Endothelial cell of hepatic sinusoid (primary cell): ENCODE data around the gene BTBD2.

Source experiments
- in situ Hi-C: cut with HindIII; loops from 2 replicates; pipeline ENCODE4 v1.10.0; 2017; ENCODE audit warnings: low sequenced_read_pairs

Gene BTBD2

DNA sequence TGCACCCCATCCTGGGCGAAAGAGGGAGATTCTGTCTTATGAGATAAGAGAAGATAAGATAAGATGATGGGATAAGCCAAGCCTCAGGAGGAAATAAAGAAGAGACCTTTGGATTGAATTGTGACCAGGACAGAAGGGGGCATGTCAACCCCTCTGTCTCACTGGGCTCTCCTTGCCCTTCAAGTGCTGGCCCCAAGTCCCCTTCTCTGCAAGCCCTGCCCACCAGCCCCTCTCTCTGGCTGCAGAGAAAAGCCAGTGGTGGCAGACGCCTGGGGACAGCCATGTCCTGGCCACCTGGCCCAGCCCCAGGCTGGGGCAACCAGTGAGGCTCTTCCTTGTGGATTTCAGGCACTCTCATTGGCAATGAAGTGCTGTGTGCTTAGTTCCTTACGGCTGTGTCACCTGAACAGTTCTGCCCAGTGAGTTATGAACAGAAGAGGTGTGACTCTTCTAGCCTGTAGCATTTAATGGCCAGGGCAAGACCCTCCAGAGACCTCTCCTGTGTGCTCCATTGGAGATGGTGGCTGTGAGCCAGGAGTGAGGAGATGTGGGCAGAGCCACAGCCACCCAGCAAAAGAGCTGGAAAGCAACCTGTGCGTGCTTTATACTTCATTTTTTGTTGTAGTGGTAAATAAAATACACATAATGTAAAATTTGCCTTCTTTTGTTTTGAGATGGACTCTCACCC lies 6.1 kb upstream of the BTBD2 start:
- in situ Hi-C loops = no loop called here

DNA sequence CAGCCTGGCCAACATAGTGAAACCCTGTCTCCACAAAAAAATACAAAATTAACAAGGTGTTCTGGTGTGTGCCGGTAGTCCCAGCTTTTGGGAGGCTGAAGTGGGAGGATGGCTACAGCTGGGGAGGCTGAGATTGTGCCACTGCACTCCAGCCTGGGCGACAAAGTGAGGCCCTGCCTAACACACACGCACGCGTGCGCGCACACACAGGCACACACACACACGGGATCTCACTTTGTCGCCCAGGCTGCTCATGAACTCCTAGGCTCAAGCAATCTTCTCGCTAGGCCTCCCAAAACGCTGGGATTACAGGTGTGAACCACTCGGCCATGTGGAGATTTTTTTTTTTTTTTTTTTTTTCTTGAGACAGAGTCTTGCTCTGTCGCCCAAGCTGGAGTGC lies 3.2 kb upstream of the BTBD2 start:
- in situ Hi-C loops = loop anchor here (5.0 kb wide), 1 partner anchor 81 kb away; no protein-coding TSS in a partner anchor

DNA sequence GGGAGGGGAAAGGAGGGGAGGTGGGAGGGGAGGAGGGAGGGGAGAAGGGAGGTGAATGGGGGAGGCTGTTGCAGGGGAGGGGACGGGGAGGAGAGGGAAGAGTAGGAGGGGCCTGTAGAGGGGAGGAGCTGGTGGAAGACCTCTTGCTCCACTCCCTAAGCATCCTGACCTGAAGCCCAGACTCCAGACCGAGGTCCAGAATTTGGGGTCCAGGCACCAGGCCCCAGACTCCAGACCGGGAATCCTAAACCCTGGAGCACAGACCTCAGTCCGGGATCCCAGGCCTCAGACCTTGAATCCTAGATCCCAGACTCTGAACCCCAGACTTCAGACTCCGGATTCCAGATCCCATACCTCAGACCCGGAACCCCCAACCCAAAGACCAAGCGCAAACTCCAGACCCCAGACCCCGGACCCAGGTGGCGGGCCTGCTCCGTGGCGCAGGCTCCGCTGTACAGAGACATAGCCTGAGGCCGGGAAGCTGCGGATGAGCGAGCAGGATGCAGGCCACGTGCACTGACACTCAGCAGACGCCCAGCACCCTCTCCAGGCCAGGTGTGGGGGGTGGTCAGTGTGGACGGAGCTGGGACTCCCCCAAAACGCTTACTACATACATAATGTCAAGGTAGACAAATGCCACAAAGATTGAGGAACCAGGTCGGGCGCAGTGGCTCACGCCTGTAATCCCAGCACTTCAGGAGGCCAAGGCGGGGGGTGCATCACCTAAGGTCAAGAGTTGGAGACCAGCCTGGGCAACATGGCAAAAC lies 710 bp upstream of the BTBD2 start:
- in situ Hi-C loops = loop anchor here (5.0 kb wide), 1 partner anchor 79 kb away; no protein-coding TSS in a partner anchor

DNA sequence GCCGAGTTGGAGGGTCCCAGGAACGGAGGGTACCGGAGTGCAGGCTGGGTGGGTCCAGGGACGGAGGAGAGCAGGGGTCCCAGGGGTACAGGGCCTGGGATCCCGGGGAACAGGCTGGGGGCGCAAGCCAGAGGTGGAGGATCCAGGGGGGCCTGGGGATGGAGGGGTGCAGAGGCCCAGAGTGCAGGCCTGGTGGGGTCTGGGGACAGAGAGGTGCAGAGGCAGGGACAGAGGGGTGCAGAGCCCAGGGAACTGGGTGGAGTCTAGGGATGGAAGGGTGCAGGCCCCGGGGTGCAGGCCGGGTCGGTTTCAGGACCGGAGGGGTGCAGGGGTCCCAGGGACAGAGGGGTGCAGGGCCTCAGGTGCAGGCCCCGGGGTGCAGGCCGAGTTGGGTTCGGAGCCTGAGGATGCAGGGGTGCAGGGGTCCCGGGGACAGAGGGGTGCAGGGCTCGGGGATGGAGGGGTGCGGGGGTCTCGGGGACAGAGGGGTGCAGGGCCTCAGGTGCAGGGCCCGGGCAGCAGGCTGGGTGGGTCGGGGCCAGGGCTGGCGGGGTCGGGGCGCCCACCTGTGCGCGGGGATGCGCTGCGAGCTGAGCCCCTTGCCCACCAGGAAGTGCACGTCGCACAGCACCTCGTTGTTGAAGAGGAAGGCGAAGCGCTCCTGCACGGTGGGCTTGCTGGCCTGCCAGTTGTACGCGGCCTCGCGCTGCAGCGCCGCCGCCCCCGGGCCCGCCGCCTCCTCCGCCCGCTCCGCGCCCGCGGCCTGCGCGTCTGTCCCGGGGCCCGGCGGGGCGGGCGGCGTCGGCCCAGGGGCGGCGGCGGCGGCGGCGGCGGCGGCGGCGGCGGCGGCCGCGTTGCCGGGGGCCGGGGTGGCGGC lies 545 bp downstream of the BTBD2 start:
- in situ Hi-C loops = loop anchor here (5.0 kb wide), 1 partner anchor 78 kb away; no protein-coding TSS in a partner anchor

DNA sequence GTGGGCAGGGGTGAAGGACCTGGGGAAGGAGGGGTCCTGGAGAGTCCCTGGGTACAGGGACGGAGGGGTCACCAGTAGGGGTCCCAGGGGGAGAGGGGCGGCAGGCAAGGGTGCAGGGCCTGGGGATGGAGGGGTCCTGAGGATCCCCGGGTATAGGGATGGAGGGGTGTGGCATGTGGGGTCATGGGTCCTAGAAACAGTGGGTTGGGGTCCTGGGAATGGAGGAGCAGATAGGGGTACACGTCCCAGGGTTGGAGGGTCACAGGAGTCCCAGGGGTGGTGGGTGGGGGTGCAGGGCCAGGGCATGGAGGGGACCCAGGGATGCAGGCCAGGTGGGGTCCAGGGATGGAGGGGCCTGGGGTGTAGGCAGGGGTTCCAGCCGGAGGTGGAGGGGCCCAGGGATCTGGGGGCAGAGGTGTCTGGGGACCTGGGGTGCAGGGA lies 1.4 kb downstream of the BTBD2 start:
- in situ Hi-C loops = no loop called here

DNA sequence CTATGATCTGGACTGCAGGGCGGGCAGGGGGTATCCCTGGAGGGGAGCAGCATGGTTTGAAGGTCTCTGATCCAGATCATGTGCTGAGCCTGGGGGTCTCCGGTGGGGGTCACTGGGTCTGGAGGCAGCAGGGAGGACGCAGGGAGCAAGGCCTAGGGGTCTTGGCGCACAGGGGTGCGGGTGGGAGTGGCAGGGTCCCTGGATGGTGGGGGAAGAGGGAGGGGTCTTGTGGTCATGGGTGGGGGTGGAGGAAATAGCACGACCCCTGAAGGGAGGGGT lies 1.9 kb downstream of the BTBD2 start:
- in situ Hi-C loops = no loop called here

DNA sequence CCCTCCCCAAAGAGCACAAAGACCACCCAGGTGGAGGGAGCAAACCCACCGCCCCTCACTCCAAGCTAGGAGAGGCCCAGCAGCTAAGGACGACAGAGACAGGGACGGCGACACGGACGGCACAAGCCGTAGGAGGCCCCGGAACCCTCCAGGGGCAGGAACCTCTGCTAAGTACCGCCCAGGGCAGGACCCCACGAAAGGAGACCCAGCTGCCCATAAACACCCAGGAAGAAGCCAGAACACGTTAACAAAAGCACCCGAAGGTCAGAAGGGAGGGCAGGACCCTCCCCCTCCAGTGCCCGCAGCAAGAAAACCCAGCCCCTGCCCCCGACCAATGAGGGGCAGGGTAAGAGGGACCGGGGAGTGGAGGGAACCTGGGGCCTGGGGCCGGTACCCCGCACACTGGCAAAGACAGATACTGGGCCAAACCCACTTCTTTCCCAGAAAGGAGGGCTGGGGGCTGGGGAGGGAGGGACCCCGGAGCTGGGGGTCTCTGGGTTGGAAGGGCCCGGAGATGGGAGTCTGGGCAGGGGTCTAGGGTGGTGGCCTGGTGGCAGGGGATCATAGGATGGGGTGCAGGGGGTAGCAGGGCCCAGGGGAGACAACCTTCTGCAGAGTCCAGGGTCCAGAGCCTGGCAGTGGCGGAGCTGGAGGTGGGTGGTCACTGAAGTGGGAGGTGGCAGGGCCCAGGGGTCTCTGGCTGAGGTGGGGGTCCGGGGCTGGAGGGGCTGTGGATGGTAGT lies 2.4 kb downstream of the BTBD2 start:
- in situ Hi-C loops = no loop called here

DNA sequence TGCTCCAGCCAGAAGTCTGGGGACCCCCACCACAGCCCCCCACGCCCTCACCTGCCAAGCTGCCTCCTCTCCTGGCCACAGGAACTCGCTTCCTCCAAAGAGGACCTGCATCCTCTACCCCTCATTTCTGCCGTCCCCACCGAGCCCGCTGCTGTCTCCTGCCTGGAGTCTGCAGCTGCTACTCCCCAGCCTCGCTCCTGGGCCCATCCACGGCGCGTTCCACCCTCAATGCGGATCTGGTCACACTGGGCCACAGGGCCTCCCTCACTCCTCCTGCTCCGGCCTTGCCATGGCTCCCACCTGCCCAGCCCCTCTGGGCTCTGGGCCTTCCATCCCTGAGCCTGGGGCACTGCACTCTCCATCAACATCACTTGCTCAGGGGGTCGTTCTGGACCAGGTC lies 4.3 kb downstream of the BTBD2 start:
- in situ Hi-C loops = no loop called here

DNA sequence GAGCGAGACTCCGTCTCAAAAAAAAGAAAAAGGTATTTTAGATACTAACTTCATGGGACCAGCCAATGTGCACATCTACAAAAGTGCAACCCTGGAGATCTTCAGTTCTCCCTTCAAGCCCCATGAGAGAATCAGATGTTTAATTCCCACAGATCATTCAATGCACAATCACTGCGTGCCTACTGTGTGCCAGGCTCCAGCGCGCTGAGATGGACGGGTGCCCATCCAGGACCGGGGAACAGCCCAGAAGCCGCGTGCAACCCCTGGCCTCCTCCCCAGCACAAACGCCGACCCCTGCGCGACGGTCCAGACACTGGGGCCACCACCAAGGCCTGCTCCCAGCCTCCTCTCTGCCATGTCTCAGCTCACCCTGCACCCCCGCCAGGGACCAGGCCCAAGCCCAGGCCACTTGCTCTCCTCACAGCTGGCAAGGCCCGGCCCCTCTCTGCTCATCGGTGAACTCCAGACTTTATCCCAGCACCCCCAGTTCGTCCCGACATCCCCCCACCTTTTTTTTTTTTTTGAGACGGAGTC lies 5.3 kb downstream of the BTBD2 start:
- in situ Hi-C loops = no loop called here

DNA sequence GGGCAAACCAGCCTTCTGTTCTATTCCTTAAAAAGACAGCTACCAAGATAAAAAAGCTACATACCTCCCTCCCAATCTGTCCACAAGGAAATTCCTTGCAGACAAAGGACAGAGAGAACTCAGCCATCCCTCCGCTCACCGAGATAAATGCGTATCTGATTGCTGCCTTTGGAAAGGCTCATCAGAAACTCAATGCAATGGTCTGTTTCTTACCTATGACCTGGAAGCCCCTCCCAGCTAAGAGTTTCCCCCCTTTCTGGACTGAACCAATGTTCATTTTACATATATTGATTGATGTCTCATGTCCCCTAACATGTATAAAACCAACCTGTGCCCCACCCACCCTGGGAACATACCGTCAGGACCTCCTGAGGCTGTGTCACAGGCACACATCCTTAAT lies 11.6 kb downstream of the BTBD2 start:
- in situ Hi-C loops = no loop called here

DNA sequence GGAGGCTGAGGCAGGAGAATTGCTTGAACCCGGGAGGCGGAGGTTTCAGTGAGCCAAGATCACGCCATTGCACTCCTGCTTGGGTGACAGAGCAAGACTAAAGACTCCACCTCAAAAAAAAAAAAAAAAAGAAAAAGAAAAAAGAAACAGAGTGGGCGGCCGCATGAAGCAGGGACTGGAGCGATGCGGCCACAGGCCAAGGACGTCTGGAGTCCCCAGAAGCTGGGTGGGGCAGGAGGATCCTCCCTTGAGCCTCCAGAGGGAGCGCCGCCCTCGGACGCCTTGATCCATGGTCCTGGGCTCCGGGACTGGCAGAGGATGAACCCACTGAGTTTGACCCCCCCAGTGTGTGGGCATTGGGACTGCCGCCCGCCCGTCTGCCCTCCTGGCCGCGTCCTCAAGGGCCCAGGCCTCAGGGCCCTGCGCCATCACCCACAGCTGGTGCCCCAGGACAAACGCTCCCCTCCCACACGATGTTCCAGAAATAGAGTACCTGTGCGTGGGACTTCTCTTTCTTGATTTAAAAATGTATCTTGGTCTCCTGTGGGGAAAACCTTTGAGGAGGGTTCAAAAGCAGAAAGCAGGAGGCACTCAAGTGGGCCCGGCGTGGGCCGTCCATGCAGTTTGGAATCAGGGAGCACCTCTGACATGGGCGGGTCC lies 15.5 kb downstream of the BTBD2 start:
- in situ Hi-C loops = loop anchor here (10.0 kb wide), 2 partner anchors 225 to 315 kb away; no protein-coding TSS in a partner anchor

DNA sequence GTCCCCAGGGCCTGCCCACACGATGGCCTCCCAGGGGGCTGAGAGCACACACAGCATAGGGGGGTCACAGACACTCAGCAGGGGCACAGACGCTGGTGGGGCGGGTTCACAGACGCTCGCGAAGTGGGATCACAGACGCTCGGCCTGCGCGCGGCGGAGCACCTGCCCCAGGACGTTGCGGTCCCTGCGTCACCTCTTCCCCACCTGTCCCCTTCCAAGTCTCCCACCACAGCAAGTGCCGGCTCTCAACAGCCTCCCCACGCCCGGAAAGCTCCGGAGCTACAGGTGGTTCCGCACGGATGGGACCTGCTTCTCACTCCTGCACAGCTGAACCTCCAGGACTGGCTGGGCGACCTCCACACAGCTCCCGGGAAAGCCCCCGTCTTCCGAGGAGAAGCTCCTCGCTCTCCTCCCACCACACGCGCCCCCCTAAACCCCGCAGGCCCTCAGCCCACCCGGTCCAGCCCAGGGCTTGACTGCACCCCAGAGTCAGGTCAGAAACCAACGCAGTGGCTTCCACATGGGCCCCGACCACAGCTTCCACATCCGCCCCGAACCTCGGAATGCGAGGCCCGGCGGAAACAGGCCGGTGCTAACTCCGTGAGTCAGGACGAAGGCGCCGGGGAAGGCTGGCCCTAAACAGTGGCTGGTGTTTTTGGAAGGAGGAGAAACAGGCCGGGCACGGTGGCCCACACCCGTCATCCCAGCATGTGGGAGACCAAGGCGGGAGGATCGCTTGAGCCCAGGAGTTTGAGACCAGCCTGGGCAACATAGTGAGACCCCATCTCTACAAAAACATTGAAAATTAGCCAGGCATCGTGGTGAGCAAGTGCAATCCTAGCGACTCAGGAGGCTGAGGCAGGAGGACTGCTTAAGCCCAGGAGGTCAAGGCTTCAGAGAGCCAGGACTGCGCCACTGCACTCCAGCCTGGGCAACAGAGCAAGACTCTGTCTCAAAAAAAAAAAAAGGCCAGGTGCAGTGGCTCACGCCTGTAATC lies 16.5 kb downstream of the BTBD2 start:
- in situ Hi-C loops = loop anchor here (10.0 kb wide), 2 partner anchors 226 to 316 kb away; no protein-coding TSS in a partner anchor

DNA sequence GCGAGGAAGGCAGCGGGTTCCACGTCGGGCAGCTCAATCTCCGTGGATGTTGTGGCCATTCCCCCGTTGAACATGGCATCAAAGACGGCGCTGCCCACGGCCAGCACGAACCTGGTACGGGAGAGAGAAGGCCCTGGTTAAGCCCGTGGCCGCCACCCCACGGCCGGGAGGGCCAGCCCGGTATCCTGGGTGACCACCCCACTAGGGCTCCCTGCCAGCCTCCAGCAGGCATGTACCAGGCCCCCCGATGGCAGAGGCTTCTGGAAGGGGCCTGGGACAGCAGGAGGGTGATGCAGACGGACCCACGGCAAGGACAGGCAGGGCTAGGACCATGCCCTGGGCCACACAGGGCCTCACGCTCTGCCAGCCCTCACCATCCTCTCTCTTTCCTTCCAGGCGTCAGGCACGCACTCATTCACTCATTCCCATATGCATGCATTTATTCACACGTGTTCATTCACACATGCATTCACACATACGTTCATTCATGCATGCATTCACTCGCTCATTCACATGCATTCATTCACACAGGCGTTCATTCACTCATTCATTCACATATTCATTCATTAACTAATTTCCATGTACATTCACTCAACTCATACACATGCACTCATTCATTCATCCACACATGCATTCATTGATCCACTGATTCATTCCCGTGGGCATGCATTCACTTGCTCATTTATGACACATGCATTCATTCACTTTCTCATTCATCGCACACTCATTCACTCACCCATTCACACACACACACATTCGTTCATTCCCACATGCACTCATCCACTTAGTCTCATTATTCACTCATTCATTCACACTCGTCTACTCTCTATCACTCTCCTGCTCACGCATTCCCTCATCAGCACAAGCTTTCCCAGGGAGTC lies 17.9 kb downstream of the BTBD2 start:
- in situ Hi-C loops = loop anchor here (10.0 kb wide), 2 partner anchors 227 to 317 kb away; no protein-coding TSS in a partner anchor

DNA sequence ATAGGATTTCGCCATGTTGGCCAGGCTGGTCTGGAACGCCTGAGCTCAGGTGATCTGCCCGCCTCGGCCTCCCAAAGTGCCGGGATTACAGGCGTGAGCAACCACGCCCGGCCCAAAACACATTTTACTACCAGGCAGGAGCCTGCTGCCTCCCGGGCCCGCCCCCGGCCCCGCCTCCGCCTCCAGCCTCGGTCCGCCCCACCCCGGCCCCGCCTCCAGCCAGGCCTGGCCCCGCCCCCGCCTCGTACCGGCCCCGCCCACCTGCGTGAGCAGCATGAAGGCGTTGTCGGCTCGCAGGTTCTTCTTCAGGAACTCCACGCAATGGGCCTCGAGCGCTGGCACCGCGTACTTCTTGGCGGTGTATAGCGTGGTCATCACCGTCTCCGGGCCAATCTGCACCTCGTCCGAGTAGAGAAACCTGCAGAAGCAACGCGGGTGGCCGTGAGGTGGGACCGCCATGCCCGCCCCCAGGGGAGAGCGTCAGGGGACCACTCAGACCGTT lies 22.7 kb downstream of the BTBD2 start:
- in situ Hi-C loops = loop anchor here (5.0 to 10.0 kb wide), 5 partner anchors 56 to 322 kb away; no protein-coding TSS in a partner anchor

DNA sequence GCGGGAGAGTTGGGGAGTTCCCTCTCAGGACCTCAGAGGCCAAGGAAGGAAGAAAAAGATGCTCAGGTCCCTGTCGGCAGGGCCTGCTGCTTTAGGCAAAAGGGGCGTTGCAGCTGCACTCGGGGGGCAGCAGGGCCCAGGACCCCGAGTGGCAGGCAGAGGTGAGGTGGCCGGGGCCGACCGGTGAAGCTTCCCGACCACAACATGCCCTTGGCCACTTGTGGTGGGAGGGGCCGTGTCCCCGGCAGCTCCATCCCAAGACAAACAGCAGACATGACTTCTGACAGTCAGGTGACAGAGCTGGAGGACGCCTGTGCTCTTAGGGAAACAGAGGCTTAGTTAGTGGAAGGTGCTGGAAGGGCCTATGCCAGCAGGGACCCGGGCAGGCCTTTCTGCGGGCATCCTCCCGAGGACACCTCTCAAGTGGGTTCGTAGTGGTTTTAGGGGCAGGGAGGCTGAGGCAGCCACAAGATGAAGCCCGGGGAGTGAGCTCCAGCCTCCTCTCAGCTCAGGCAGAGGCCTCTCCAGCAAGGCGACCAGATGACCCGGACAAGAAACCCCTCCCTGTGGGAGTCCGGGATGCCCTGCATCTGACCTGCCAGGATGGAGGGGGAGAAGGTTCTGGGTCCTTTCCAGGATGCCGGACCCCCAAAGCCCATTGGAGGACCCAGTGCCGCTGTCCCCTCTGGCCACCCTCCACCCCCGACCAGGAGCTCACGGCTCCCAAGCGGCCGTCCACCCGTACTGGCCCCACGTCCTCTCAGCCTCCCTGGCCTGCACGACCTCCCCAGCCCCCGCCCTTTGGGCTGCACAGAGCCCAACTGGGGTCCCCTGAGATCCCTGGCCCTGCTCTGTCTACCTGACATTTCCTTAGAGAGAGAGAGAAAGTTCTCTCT lies 24.2 kb downstream of the BTBD2 start:
- in situ Hi-C loops = loop anchor here (5.0 to 10.0 kb wide), 5 partner anchors 54 to 324 kb away; no protein-coding TSS in a partner anchor
